Caco-2 (cell line): Measurements from ENCODE around the gene PTPRN2. TPM values are rescaled to one million over a fixed set of nuclear protein-coding genes. Genes with fewer than 3 reads are reported as not detected.

Experiments
- BruUV-seq: library from RNA; stranded (reverse); fragments of 400-500 nt; replicated peaks from 2 replicates; lab custom pipeline; 2021; lab: Mats Ljungman, UMichigan
- CTCF ChIA-PET: fragments of 300-600 bp; sonication (Branson Sonifier 250); formaldehyde crosslinking; loops from one replicate; lab custom pipeline; 2022; ENCODE audit warnings: antibody characterized with exemption; lab: Charles Lee
- POLR2A ChIA-PET: fragments of 300-600 bp; sonication (Branson Sonifier 250); formaldehyde crosslinking; loops from one replicate; lab custom pipeline; 2022; ENCODE audit warnings: antibody characterized with exemption; lab: Charles Lee
- DNase-seq, 2 experiments: peaks; one replicate each; pipeline versions ENCODE4 v3.0.0 to v3.0.0-alpha.2; 2020 to 2022
- H3K27me3 ChIP-seq: replicated peaks from 2 replicates; pipeline ENCODE4 v1.6.0; 2011; ENCODE audit warnings: low read length; ENCODE audit not compliant: control insufficient read depth, insufficient read depth
- H3K36me3 ChIP-seq: 2 replicates; pipeline ENCODE4 v1.5.1; 2011; ENCODE audit warnings: low read length; ENCODE audit not compliant: control insufficient read depth, insufficient read depth
- H3K4me1 ChIP-seq: fragments of 250-450 bp; sonication (Bioruptor Pico); 2 replicates; pipeline ENCODE4 v1.5.1; 2020; ENCODE audit warnings: mild to moderate bottlenecking
- H3K4me3 ChIP-seq: 2 replicates; pipeline ENCODE4 v1.5.1; 2011; ENCODE audit warnings: low read depth, mild to moderate bottlenecking, control low read depth, low read length
- H3K9me3 ChIP-seq: fragments of 250-450 bp; sonication (Bioruptor Pico); 2 replicates; pipeline ENCODE4 v1.5.1; 2020; ENCODE audit warnings: mild to moderate bottlenecking, moderate library complexity
- H3K27ac Mint-ChIP-seq: one replicate; pipeline ENCODE4 v1.8.0; 2022; ENCODE audit warnings: mixed read lengths; ENCODE audit not compliant: unreplicated experiment
- H3K27me3 Mint-ChIP-seq: one replicate; pipeline ENCODE4 v1.8.0; 2022; ENCODE audit warnings: mixed read lengths; ENCODE audit not compliant: insufficient read depth, unreplicated experiment
- H3K36me3 Mint-ChIP-seq: one replicate; pipeline ENCODE4 v1.8.0; 2022; ENCODE audit warnings: mild to moderate bottlenecking, mixed read lengths; ENCODE audit not compliant: insufficient read depth, unreplicated experiment
- H3K4me1 Mint-ChIP-seq: one replicate; pipeline ENCODE4 v1.8.0; 2022; ENCODE audit warnings: low read depth, mixed read lengths; ENCODE audit not compliant: unreplicated experiment
- H3K4me3 Mint-ChIP-seq: one replicate; pipeline ENCODE4 v1.8.0; 2022; ENCODE audit warnings: mild to moderate bottlenecking, moderate library complexity, mixed read lengths; ENCODE audit not compliant: unreplicated experiment
- H3K9me3 Mint-ChIP-seq: one replicate; pipeline ENCODE4 v1.8.0; 2022; ENCODE audit warnings: mixed read lengths; ENCODE audit not compliant: unreplicated experiment
- CTCF ChIP-seq, 2 experiments: fragments of 200-600 bp in 1 of 2; IDR thresholded peaks; 1 replicate in 1 of 2; 2 replicates in 1 of 2; pipeline versions ENCODE4 v1.5.1 to v1.8.0; 2011 to 2022; ENCODE audit warnings: antibody characterized with exemption in 1 of 2, control low read depth in 1 of 2, inconsistent platforms in 1 of 2, low read depth in 1 of 2, low read length in 1 of 2, mild to moderate bottlenecking in 1 of 2, moderate library complexity in 1 of 2; ENCODE audit not compliant: insufficient read depth in 1 of 2, severe bottlenecking in 1 of 2, unreplicated experiment in 1 of 2
- intact Hi-C: fragments of 100-400 bp; cut with micrococcal nuclease; formaldehyde crosslinking; loops from one replicate; pipeline ENCODE4 v1.10.0; 2022; ENCODE audit not compliant: unreplicated experiment
- total RNA-seq: library from RNA; stranded (reverse); gene quantifications from 2 replicates; pipeline ENCODE4 v1.2.3, GENCODE V29; 2022

The PTPRN2 gene
- total RNA-seq, 1 experiment from 2014 or later = 1.4 TPM

- Mint-ChIP-seq H3K36me3 (no peaks in the 10 kb centered on the region), H3K27ac (no peak overlapping the region), H3K4me1 (peaks cover 10% of the 10 kb centered on the region), H3K27me3 (no peaks in the 10 kb centered on the region), H3K9me3 (no peaks in the 10 kb centered on the region), H3K4me3 (no peak overlapping the region)
- H3K4me1 ChIP-seq = peaks cover 3% of the 10 kb centered on the region
- H3K4me3 ChIP-seq = no peak overlapping the region
- H3K9me3 ChIP-seq = no peaks in the 10 kb centered on the region; the same call in 1 of the 2 replicates
- POLR2A ChIA-PET = no interaction called here
- CTCF ChIA-PET = no interaction called here
- H3K36me3 ChIP-seq = no peaks in the 10 kb centered on the region
- no peaks in the 10 kb centered on the region for H3K27me3 ChIP-seq
- intact Hi-C loops = no loop called here
- BruUV-seq = no TSS peak
- no peak for TF ChIP-seq CTCF (IDR thresholded peaks at IDR 0.05; ENCODE audit: insufficient read depth in 1 of 2, low read depth in 1 of 2, low read length in 1 of 2, severe bottlenecking in 1 of 2, unreplicated experiment in 1 of 2)
- no peak for DNase-seq
These were observed 195.4 kb downstream of the PTPRN2 start for GRCh38 chr7:158392251-158392650.

- no TSS peak for BruUV-seq
- no peaks in the 10 kb centered on the region; the same call in none of the 2 replicates for H3K4me1 ChIP-seq
- intact Hi-C loops = no loop called here
- H3K9me3 ChIP-seq = no peaks in the 10 kb centered on the region; the same call in 1 of the 2 replicates
- no peak for DNase-seq
- H3K4me3 ChIP-seq = no peak overlapping the region
- ChIA-PET CTCF (no interaction called here), POLR2A (no interaction called here)
- no peaks in the 10 kb centered on the region for H3K27me3 Mint-ChIP-seq
- H3K27me3 ChIP-seq = no peaks in the 10 kb centered on the region
- H3K9me3 Mint-ChIP-seq = no peaks in the 10 kb centered on the region
- no peak overlapping the region for H3K4me3 Mint-ChIP-seq
- H3K36me3 ChIP-seq = no peaks in the 10 kb centered on the region
- no peak for TF ChIP-seq CTCF (IDR thresholded peaks at IDR 0.05; ENCODE audit: insufficient read depth in 1 of 2, low read depth in 1 of 2, low read length in 1 of 2, severe bottlenecking in 1 of 2, unreplicated experiment in 1 of 2)
- no peak overlapping the region for H3K27ac Mint-ChIP-seq
- H3K4me1 Mint-ChIP-seq = peaks cover 3% of the 10 kb centered on the region
- no peaks in the 10 kb centered on the region for H3K36me3 Mint-ChIP-seq
These were observed 196.1 kb downstream of the PTPRN2 start for GRCh38 chr7:158391541-158391940.

- Histone ChIP-seq H3K36me3 (no peaks in the 10 kb centered on the region), H3K27me3 (no peaks in the 10 kb centered on the region), H3K4me3 (no peak overlapping the region), H3K4me1 (no peaks in the 10 kb centered on the region; the same call in 1 of the 2 replicates), H3K9me3 (no peaks in the 10 kb centered on the region; the same call in 1 of the 2 replicates)
- intact Hi-C loops = no loop called here
- Mint-ChIP-seq H3K27ac (no peak overlapping the region), H3K4me3 (no peak overlapping the region), H3K36me3 (no peaks in the 10 kb centered on the region), H3K27me3 (no peaks in the 10 kb centered on the region), H3K9me3 (no peaks in the 10 kb centered on the region), H3K4me1 (no peaks in the 10 kb centered on the region)
- BruUV-seq = no TSS peak
- CTCF ChIA-PET = no interaction called here
- TF ChIP-seq CTCF (IDR thresholded peaks at IDR 0.05; ENCODE audit: insufficient read depth in 1 of 2, low read depth in 1 of 2, low read length in 1 of 2, severe bottlenecking in 1 of 2, unreplicated experiment in 1 of 2) = no peak
- POLR2A ChIA-PET = no interaction called here
- DNase-seq = no peak
These were observed 196.5 kb downstream of the PTPRN2 start for GRCh38 chr7:158391141-158391540.
